HG02763 (cell line): ENCODE results near the gene ADAMTS6.
"Not testable (repeated sequence)": the region's sequence is repeated elsewhere in the genome, so short reads cannot be mapped to it uniquely, and the experiment has no call there.

Experiments
- ATAC-seq: cut with Tn5 transposase; IDR thresholded peaks from one replicate; pipeline ENCODE4 v1.9.1; 2021; ENCODE audit warnings: mild to moderate bottlenecking, moderate library complexity; ENCODE audit not compliant: unreplicated experiment

ADAMTS6 gene

GRCh38 chr5:65481635-65482295 is at the start of gene ADAMTS6:
Gene ADAMTS6, minus strand, starts transcription at chr5:65481920. Its CDS starts 8,247 bp downstream, at chr5:65473673.
- ATAC-seq, result peak; percentile 79

GRCh38 chr5:65530904-65531303 is 49.2 kb upstream of the ADAMTS6 start:
- no peak for ATAC-seq

GRCh38 chr5:65525726-65526125 is 44.0 kb upstream of the ADAMTS6 start:
- no peak for ATAC-seq

- ATAC-seq, result no peak
Measured at GRCh38 chr5:65512170-65512937, 30.6 kb upstream of the ADAMTS6 start.

GRCh38 chr5:65508978-65509377 is 27.3 kb upstream of the ADAMTS6 start:
- no peak for ATAC-seq

- no peak for ATAC-seq
Measured at GRCh38 chr5:65506961-65507360, 25.2 kb upstream of the ADAMTS6 start.

GRCh38 chr5:65489119-65489518 is 7.4 kb upstream of the ADAMTS6 start:
- no peak for ATAC-seq

GRCh38 chr5:65488038-65488687 is 6.4 kb upstream of the ADAMTS6 start:
- not testable (repeated sequence) for ATAC-seq

GRCh38 chr5:65486803-65487202 is 5.1 kb upstream of the ADAMTS6 start:
- not testable (repeated sequence) for ATAC-seq

GRCh38 chr5:65485405-65485804 is 3.7 kb upstream of the ADAMTS6 start:
- ATAC-seq, result no peak

- peak; percentile 44 for ATAC-seq
Measured at GRCh38 chr5:65483546-65484346, 2.0 kb upstream of the ADAMTS6 start.

GRCh38 chr5:65482736-65483545 is 1.2 kb upstream of the ADAMTS6 start:
- no peak for ATAC-seq

- ATAC-seq, result no peak
Measured at GRCh38 chr5:65482296-65482735, 596 bp upstream of the ADAMTS6 start.

GRCh38 chr5:65481171-65481581 is 544 bp downstream of the ADAMTS6 start:
- peak; percentile 7 for ATAC-seq

GRCh38 chr5:65480306-65480865 is 1.3 kb downstream of the ADAMTS6 start:
- no peak for ATAC-seq

- no peak for ATAC-seq
Measured at GRCh38 chr5:65479527-65479926, 2.2 kb downstream of the ADAMTS6 start.

- ATAC-seq, result no peak
Measured at GRCh38 chr5:65478336-65478735, 3.4 kb downstream of the ADAMTS6 start.

- ATAC-seq, result no peak
Measured at GRCh38 chr5:65475895-65476294, 5.8 kb downstream of the ADAMTS6 start.

- no peak for ATAC-seq
Measured at GRCh38 chr5:65475336-65475735, 6.4 kb downstream of the ADAMTS6 start.
